CD4-positive, CD25-positive, alpha-beta regulatory T cell (primary cell): ENCODE measurements around the gene FAS. TPM values are rescaled to one million over a fixed set of nuclear protein-coding genes. Genes with fewer than 3 reads are reported as not detected.

Source experiments
- ATAC-seq, 2 donors: fragments of 150-1000 bp; cut with Tn5 transposase; one replicate each; pipeline ENCODE4 v1.10.0; 2021; ENCODE audit warnings: low read depth in 2 of 2, moderate number of reproducible peaks in 2 of 2, moderate library complexity in 1 of 2
- DNase-seq, 3 donors: peaks; one replicate each; pipeline versions ENCODE4 v3.0.0 to v3.0.0-alpha.2; 2012 to 2022; ENCODE audit warnings: mixed read lengths in 1 of 3
- H3K27ac ChIP-seq: one replicate; pipeline ENCODE4 v1.7.0; 2013; ENCODE audit warnings: mild to moderate bottlenecking, low read length; ENCODE audit not compliant: insufficient read depth, poor library complexity, severe bottlenecking
- H3K27me3 ChIP-seq: one replicate; pipeline ENCODE4 v1.7.0; 2013; ENCODE audit warnings: low read length; ENCODE audit not compliant: control insufficient read depth, insufficient read depth
- H3K36me3 ChIP-seq: one replicate; pipeline ENCODE4 v1.7.0; 2013; ENCODE audit warnings: mild to moderate bottlenecking, low read length, moderate library complexity; ENCODE audit not compliant: control insufficient read depth, insufficient read depth
- H3K4me1 ChIP-seq: 2 replicates; pipeline ENCODE4 v1.7.0; 2013; ENCODE audit warnings: mild to moderate bottlenecking, low read length; ENCODE audit not compliant: insufficient read depth, control insufficient read depth, poor library complexity, severe bottlenecking
- H3K4me3 ChIP-seq: one replicate; pipeline ENCODE4 v1.7.0; 2013; ENCODE audit warnings: low read depth, mild to moderate bottlenecking, low read length, moderate library complexity
- H3K9me3 ChIP-seq, 2 experiments: 1 replicate in 1 of 2; 2 replicates in 1 of 2; pipeline ENCODE4 v1.7.0; 2013; ENCODE audit warnings: low read length in 2 of 2, mild to moderate bottlenecking in 1 of 2, moderate library complexity in 1 of 2; ENCODE audit not compliant: control insufficient read depth in 2 of 2
- H3K27ac Mint-ChIP-seq, 3 donors: one replicate each; pipeline ENCODE4 v1.8.0; 2020 to 2022; ENCODE audit warnings: mild to moderate bottlenecking in 3 of 3, mixed read lengths in 3 of 3, moderate library complexity in 2 of 3
- H3K27me3 Mint-ChIP-seq: one replicate; pipeline ENCODE4 v1.8.0; 2022; ENCODE audit warnings: mild to moderate bottlenecking, mixed read lengths
- H3K36me3 Mint-ChIP-seq: one replicate; pipeline ENCODE4 v1.8.0; 2020; ENCODE audit warnings: mixed read lengths
- H3K4me1 Mint-ChIP-seq, 4 donors: one replicate each; pipeline ENCODE4 v1.8.0; 2020 to 2022; ENCODE audit warnings: mixed read lengths in 4 of 4, mild to moderate bottlenecking in 1 of 4
- H3K4me3 Mint-ChIP-seq, 4 donors: one replicate each; pipeline ENCODE4 v1.8.0; 2020 to 2022; ENCODE audit warnings: mild to moderate bottlenecking in 4 of 4, mixed read lengths in 4 of 4, moderate library complexity in 3 of 4
- H3K9me3 Mint-ChIP-seq, 7 donors: one replicate each; pipeline ENCODE4 v1.8.0; 2020 to 2022; ENCODE audit warnings: mixed read lengths in 7 of 7, mild to moderate bottlenecking in 3 of 7, moderate library complexity in 2 of 7
- polyA plus RNA-seq, 4 donors: library from polyadenylated mRNA; unstranded; fragments of 300-500 nt; fragmentation: Illumina TruSeq; gene quantifications; one replicate each; pipeline ENCODE4 v1.2.3, GENCODE V29; 2021
- total RNA-seq: library from RNA; stranded (reverse); gene quantifications from one replicate; pipeline ENCODE4 v1.2.3, GENCODE V29; 2022

Gene FAS
- total RNA-seq (169 TPM), polyA plus RNA-seq (100 to 1,000 TPM in 3 of 4 donors, 10 to 100 TPM in 1; 84.3 to 141 (median 113) TPM)

DNA sequence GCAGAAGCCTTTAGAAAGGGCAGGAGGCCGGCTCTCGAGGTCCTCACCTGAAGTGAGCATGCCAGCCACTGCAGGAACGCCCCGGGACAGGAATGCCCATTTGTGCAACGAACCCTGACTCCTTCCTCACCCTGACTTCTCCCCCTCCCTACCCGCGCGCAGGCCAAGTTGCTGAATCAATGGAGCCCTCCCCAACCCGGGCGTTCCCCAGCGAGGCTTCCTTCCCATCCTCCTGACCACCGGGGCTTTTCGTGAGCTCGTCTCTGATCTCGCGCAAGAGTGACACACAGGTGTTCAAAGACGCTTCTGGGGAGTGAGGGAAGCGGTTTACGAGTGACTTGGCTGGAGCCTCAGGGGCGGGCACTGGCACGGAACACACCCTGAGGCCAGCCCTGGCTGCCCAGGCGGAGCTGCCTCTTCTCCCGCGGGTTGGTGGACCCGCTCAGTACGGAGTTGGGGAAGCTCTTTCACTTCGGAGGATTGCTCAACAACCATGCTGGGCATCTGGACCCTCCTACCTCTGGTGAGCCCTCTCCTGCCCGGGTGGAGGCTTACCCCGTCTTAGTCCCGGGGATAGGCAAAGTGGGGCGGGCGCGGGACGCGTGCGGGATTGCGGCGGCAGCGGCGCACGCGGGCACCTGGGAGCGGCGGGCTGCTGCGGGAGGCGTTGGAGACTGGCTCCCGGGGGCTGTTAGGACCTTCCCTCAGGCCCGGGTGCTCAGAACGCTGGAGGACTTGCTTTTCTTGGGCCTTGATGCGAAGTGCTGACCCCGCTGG lies at the start of gene FAS:
TSS of gene FAS (plus strand) at position 415 of the 777 bp plus-strand sequence. CDS start at position 494, 79 bp downstream.
- H3K4me1 ChIP-seq: peaks cover 69% of the 10 kb centered on the region
- peak; percentile 72 to 94 (median 74) for DNase-seq
- H3K36me3 ChIP-seq: no peaks in the 10 kb centered on the region
- H3K27me3 ChIP-seq: no peaks in the 10 kb centered on the region
- H3K9me3 ChIP-seq: peaks cover 3 to 9% of the 10 kb centered on the region in 2 experiments
- H3K27ac Mint-ChIP-seq: peak within 1 kb of the TSS; percentile 97 to 99 (median 98)
- peaks cover 0 to 8% (median 4%) of the 10 kb centered on the region in 7 donors for H3K9me3 Mint-ChIP-seq
- peaks cover 21 to 74% (median 50%) of the 10 kb centered on the region in 4 donors for H3K4me1 Mint-ChIP-seq
- peaks cover 7% of the 10 kb centered on the region for H3K36me3 Mint-ChIP-seq
- H3K27ac ChIP-seq: peak within 1 kb of the TSS; percentile 96
- peak within 1 kb of the TSS; percentile 97 to 100 (median 98) for H3K4me3 Mint-ChIP-seq
- peak; percentile 63 to 69 for ATAC-seq
- H3K4me3 ChIP-seq: peak within 1 kb of the TSS; percentile 100
- no peaks in the 10 kb centered on the region for H3K27me3 Mint-ChIP-seq

DNA sequence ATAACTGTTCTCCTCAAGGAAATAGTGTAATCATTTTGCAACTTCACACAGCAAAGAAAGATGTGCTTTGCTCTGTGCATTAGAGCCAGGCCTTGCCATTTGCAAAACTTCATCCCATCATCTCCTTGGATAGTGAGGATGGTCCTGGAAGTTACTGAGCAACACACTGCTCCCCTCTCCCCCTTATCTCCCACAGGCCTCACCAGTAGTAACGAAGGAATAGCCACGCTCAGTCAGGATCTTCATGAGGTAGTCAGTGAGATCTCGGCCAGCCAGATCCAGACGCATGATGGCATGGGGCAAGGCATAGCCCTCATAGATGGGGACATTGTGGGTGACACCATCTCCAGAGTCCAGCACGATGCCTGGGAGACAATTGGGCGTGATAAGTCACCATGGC lies 49.6 kb upstream of the FAS start:
- no peaks in the 10 kb centered on the region for H3K27me3 ChIP-seq
- Mint-ChIP-seq H3K4me3 (no peak overlapping the region), H3K27ac (peak overlapping the region in 1 of 3 donors; percentile 2), H3K9me3 (no peaks in the 10 kb centered on the region), H3K27me3 (no peaks in the 10 kb centered on the region), H3K36me3 (peaks cover 43% of the 10 kb centered on the region), H3K4me1 (peaks cover 6 to 21% (median 15%) of the 10 kb centered on the region in 4 donors)
- no peak overlapping the region for H3K27ac ChIP-seq
- H3K9me3 ChIP-seq: no peaks in the 10 kb centered on the region
- peaks cover 45% of the 10 kb centered on the region for H3K36me3 ChIP-seq
- no peak for ATAC-seq
- DNase-seq: no peak
- no peaks in the 10 kb centered on the region for H3K4me1 ChIP-seq
- no peak overlapping the region for H3K4me3 ChIP-seq

DNA sequence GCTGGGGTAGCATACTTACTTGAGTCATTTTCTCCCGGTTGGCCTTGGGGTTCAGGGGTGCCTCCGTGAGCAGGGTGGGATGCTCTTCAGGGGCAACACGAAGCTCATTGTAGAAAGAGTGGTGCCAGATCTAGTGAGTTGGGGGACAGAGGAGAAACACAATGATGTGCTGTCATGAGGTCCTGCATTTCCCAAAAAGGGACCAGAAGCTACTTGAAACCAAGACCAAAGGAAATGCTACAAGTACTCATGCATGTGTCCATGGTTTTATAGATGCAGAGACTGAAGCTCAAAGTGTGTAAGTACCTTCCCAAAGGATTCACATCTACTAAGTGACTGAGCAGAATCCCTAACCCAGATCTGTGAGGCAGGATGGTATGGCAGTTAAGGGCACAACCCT lies 46.8 kb upstream of the FAS start:
- Histone ChIP-seq H3K27ac (no peak overlapping the region), H3K9me3 (no peaks in the 10 kb centered on the region), H3K4me1 (no peaks in the 10 kb centered on the region), H3K36me3 (peaks cover 34% of the 10 kb centered on the region), H3K4me3 (no peak overlapping the region), H3K27me3 (no peaks in the 10 kb centered on the region)
- DNase-seq: no peak
- Mint-ChIP-seq H3K27ac (no peak overlapping the region), H3K36me3 (peaks cover 39% of the 10 kb centered on the region), H3K9me3 (no peaks in the 10 kb centered on the region), H3K4me3 (no peak overlapping the region), H3K27me3 (no peaks in the 10 kb centered on the region), H3K4me1 (peaks cover 6 to 17% (median 11%) of the 10 kb centered on the region in 4 donors)
- no peak for ATAC-seq

DNA sequence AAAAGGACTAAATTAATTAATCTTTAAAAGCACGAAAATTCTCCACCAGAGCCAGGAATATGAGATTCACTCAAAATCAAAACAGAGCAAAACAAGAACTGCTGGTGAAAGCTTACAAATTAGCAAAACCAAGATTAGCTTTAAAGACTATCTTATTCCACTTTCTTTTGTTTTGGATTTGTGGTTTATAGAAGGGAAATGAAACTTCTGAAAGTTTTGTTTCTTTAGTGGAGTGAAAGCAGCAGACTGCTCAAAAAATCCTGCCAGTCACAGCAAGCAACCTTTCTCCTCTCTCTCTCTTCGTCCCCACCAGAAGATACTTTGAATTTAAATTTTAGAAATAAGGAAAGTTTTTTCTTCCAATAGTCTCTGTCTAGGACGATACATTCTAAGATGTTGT lies 45.8 kb upstream of the FAS start:
- no peaks in the 10 kb centered on the region for H3K27me3 Mint-ChIP-seq
- no peak overlapping the region for H3K27ac Mint-ChIP-seq
- H3K36me3 ChIP-seq: peaks cover 26% of the 10 kb centered on the region
- DNase-seq: no peak
- H3K4me1 ChIP-seq: no peaks in the 10 kb centered on the region
- no peaks in the 10 kb centered on the region for H3K9me3 ChIP-seq
- no peak overlapping the region for H3K4me3 ChIP-seq
- H3K9me3 Mint-ChIP-seq: no peaks in the 10 kb centered on the region
- H3K36me3 Mint-ChIP-seq: peaks cover 34% of the 10 kb centered on the region
- H3K27ac ChIP-seq: no peak overlapping the region
- no peak for ATAC-seq
- H3K4me1 Mint-ChIP-seq: peaks cover 6 to 17% (median 11%) of the 10 kb centered on the region in 4 donors
- H3K27me3 ChIP-seq: no peaks in the 10 kb centered on the region
- H3K4me3 Mint-ChIP-seq: no peak overlapping the region

DNA sequence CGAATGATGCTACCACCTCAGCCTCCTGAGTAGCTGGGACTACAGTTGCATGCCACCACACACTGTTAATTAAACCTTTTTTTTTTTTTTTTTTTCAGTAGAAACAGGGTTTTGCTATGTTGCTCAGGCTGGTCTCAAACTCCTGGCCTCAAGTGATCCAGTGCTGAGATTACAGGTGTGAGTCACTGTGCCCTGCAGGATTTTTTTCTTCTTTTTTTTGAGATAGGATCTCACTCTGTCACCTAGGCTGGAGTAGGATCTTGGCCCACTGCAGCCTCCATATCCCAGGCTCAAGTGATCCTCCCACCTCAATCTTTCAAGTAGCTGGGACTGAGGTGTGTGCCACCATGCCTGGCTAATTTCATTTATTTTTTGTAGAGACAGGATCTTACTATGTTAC lies 44.4 kb upstream of the FAS start:
- no peak for ATAC-seq
- Histone ChIP-seq H3K36me3 (peaks cover 13% of the 10 kb centered on the region), H3K27me3 (no peaks in the 10 kb centered on the region), H3K9me3 (no peaks in the 10 kb centered on the region), H3K4me1 (no peaks in the 10 kb centered on the region), H3K4me3 (no peak overlapping the region), H3K27ac (no peak overlapping the region)
- Mint-ChIP-seq H3K4me1 (peaks cover 6 to 17% (median 13%) of the 10 kb centered on the region in 4 donors), H3K9me3 (no peaks in the 10 kb centered on the region), H3K4me3 (no peak overlapping the region), H3K27me3 (no peaks in the 10 kb centered on the region), H3K27ac (no peak overlapping the region), H3K36me3 (peaks cover 36% of the 10 kb centered on the region)
- no peak for DNase-seq

DNA sequence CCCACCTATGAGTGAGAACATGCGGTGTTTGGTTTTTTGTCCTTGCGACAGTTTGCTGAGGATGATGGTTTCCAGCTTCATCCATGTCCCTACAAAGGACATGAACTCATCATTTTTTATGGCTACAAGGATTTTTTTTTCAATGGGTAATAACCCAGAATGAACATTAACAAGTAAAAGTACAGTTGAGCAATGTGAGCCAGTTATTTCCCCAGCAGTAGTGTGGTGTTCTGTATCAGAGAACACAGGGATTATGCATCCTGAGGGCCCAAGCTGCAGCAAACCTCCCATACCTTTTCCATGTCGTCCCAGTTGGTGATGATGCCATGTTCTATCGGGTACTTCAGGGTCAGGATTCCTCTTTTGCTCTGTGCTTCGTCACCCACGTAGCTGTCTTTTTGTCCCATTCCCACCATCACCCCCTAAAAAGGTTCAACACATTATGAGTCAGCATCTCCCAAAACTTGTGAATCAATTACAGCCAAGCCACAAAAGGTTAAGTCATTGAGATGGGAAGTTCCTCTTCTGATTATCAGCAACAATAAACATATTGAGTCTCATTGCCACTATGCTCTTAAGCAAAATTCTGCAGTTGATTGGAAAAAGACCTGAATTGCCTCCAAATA lies 43.5 kb upstream of the FAS start:
- Histone ChIP-seq H3K9me3 (no peaks in the 10 kb centered on the region), H3K4me1 (no peaks in the 10 kb centered on the region), H3K4me3 (no peak overlapping the region), H3K27ac (no peak overlapping the region), H3K27me3 (no peaks in the 10 kb centered on the region), H3K36me3 (peaks cover 11% of the 10 kb centered on the region)
- no peak for ATAC-seq
- Mint-ChIP-seq H3K4me3 (no peak overlapping the region), H3K27ac (peak overlapping the region in 1 of 3 donors; percentile 38), H3K36me3 (peaks cover 32% of the 10 kb centered on the region), H3K4me1 (peaks cover 5 to 18% (median 9%) of the 10 kb centered on the region in 4 donors), H3K27me3 (no peaks in the 10 kb centered on the region), H3K9me3 (no peaks in the 10 kb centered on the region)
- DNase-seq: no peak

DNA sequence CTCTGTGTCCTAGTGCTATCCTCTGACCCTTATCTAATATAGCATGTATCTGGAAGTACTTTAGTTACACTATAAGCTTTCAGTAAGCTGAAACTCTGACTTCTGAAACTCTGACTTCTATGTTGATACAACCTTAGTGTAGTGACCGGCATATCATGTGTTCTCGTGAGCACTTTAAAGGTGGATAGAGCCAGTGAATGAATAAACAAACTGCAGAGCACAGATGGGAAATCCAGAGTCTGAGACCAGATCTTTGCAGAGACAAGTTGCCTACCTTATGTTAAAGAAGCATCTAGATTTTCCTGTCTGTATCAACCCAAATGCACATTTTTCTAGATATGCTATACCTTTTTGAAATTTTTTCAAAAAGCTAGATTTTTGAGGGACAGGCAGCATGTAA lies 41.5 kb upstream of the FAS start:
- H3K27ac Mint-ChIP-seq: no peak overlapping the region
- Histone ChIP-seq H3K4me3 (no peak overlapping the region), H3K27me3 (no peaks in the 10 kb centered on the region), H3K27ac (no peak overlapping the region), H3K36me3 (peaks cover 1% of the 10 kb centered on the region), H3K9me3 (no peaks in the 10 kb centered on the region), H3K4me1 (no peaks in the 10 kb centered on the region)
- no peaks in the 10 kb centered on the region for H3K27me3 Mint-ChIP-seq
- H3K9me3 Mint-ChIP-seq: no peaks in the 10 kb centered on the region
- DNase-seq: no peak
- H3K36me3 Mint-ChIP-seq: peaks cover 28% of the 10 kb centered on the region
- ATAC-seq: no peak
- H3K4me3 Mint-ChIP-seq: no peak overlapping the region
- peaks cover 5 to 22% (median 13%) of the 10 kb centered on the region in 4 donors for H3K4me1 Mint-ChIP-seq
